Lower lobe of right lung (tissue), 2 donors: ENCODE measurements around the gene SERPINA7. TPM values are rescaled to one million over a fixed set of nuclear protein-coding genes. Genes with fewer than 3 reads are reported as not detected.
"Not testable (repeated sequence)": the region's sequence is repeated elsewhere in the genome, so short reads cannot be mapped to it uniquely, and the experiment has no call there.

Experiments used
- ATAC-seq, 2 donors: fragments of 200-7000 bp; cut with Tn5 transposase; one replicate each; pipeline ENCODE4 v1.9.1; 2020 to 2022; ENCODE audit warnings: mild to moderate bottlenecking in 2 of 2, moderate library complexity in 2 of 2
- DNase-seq: peaks from one replicate; pipeline ENCODE4 v3.0.0-alpha.2; 2020
- H3K27ac ChIP-seq: fragments of 200-600 bp; one replicate; pipeline ENCODE4 v1.8.0; 2022
- H3K27me3 ChIP-seq: fragments of 200-600 bp; one replicate; pipeline ENCODE4 v1.8.0; 2022; ENCODE audit warnings: low read depth
- H3K36me3 ChIP-seq: fragments of 200-600 bp; one replicate; pipeline ENCODE4 v1.8.0; 2022; ENCODE audit warnings: mild to moderate bottlenecking
- H3K4me1 ChIP-seq: fragments of 200-600 bp; one replicate; pipeline ENCODE4 v1.8.0; 2022
- H3K4me3 ChIP-seq: fragments of 200-600 bp; one replicate; pipeline ENCODE4 v1.8.0; 2022; ENCODE audit warnings: mild to moderate bottlenecking
- H3K9me3 ChIP-seq: fragments of 200-600 bp; one replicate; pipeline ENCODE4 v1.8.0; 2022
- intact Hi-C: fragments of 100-400 bp; cut with DNase I; formaldehyde crosslinking; loops from one replicate; pipeline ENCODE4 v1.11.0; 2022
- total RNA-seq: library from RNA; stranded (reverse); fragmentation: NEBNext Ultra II Directional; extraction: Animal tissue kit (Norgen Biotek cat#: 25700); gene quantifications from one replicate; pipeline ENCODE4 v1.2.1, GENCODE V29; 2021
- TF ChIP-seq, protein P1 (sequence below): fragments of 200-600 bp; IDR thresholded peaks from one replicate; pipeline ENCODE4 v1.8.0; 2022; ENCODE audit warnings: antibody characterized with exemption, mild to moderate bottlenecking
- donor health status: DM: no; HTN: yes; CAD: no; lungs with severe emphysema.

SERPINA7 gene
- total RNA-seq, 1 donor from 2014 or later, result not detected

DNA sequence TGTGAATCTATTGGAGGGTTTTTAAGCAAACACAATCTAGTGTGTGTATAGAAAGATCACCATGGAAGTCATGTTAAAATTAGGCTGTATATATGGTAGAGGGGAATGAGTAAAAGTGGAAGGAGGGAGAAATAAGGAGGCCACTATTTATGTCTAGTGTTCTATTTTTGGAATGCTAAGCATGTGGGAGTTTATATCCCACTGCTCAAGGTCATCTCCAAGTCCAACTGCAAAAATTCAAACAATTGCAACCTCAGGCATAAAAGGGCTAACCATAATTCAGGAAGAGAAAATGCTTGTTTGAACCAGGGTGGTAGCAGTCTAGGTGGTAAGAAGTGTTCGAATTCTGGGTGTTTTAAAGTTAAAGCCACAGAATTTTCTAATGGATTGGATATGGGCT, 39.2 kb downstream of the SERPINA7 start:
- ATAC-seq (no peak), DNase-seq (no peak)
- Histone ChIP-seq H3K4me3 (no peak overlapping the region), H3K27me3 (no peaks in the 10 kb centered on the region), H3K36me3 (no peaks in the 10 kb centered on the region), H3K9me3 (no peaks in the 10 kb centered on the region), H3K27ac (no peak overlapping the region), H3K4me1 (no peaks in the 10 kb centered on the region)
- TF ChIP-seq, protein P1, sequence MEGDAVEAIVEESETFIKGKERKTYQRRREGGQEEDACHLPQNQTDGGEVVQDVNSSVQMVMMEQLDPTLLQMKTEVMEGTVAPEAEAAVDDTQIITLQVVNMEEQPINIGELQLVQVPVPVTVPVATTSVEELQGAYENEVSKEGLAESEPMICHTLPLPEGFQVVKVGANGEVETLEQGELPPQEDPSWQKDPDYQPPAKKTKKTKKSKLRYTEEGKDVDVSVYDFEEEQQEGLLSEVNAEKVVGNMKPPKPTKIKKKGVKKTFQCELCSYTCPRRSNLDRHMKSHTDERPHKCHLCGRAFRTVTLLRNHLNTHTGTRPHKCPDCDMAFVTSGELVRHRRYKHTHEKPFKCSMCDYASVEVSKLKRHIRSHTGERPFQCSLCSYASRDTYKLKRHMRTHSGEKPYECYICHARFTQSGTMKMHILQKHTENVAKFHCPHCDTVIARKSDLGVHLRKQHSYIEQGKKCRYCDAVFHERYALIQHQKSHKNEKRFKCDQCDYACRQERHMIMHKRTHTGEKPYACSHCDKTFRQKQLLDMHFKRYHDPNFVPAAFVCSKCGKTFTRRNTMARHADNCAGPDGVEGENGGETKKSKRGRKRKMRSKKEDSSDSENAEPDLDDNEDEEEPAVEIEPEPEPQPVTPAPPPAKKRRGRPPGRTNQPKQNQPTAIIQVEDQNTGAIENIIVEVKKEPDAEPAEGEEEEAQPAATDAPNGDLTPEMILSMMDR, result no peak
- intact Hi-C loops, result no loop called here

DNA sequence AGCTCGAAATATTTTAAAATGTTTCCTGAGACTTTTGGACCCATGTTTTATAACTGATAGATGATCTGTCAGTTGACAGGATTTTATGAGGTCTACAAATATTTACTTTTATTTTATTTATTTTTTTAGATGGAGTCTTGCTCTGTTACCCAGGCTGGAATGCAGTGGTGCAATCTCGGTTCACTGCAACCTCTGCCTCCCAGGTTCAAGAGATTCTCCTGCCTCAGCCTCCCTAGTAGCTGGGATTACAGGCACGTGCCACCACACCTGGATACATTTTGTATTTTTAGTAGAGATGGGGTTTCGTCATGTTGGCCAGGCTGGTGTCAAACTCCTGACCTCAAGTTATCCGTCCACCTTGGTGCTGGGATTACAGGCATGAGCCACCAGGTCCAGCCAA, 50.0 kb downstream of the SERPINA7 start:
- H3K4me1 ChIP-seq, ATAC-seq, H3K27me3 ChIP-seq, H3K4me3 ChIP-seq, H3K9me3 ChIP-seq, H3K27ac ChIP-seq, DNase-seq, intact Hi-C loops, H3K36me3 ChIP-seq: not testable (repeated sequence)

Other genes starting within 250 kb of the SERPINA7 start
- gene NRK, start 216.2 kb downstream of the SERPINA7 start, total RNA-seq, result 0.53 TPM
- gene PWWP3B, start 129.6 kb upstream of the SERPINA7 start, total RNA-seq, result 0.44 TPM